Kidney tubule cell (primary cell): ENCODE data around the gene KLHL1.
"Not testable (repeated sequence)": the region's sequence is repeated elsewhere in the genome, so short reads cannot be mapped to it uniquely, and the experiment has no call there.

Source experiments
- DNase-seq: peaks from one replicate; pipeline ENCODE4 v3.0.0-alpha.2; 2018; ENCODE audit warnings: low spot score

Gene KLHL1

GRCh38 chr13:70108356-70109105 lies at the start of gene KLHL1:
KLHL1 (minus strand) TSS chr13:70108452; CDS start chr13:70107699, 753 bp downstream.
- DNase-seq = peak; percentile 9

GRCh38 chr13:70142658-70143057 lies 34.4 kb upstream of the KLHL1 start:
- DNase-seq = not testable (repeated sequence)

GRCh38 chr13:70128098-70128497 lies 19.8 kb upstream of the KLHL1 start:
- no peak for DNase-seq

- no peak for DNase-seq
Observed at GRCh38 chr13:70125693-70126092, 17.4 kb upstream of the KLHL1 start.

GRCh38 chr13:70117338-70117905 lies 9.2 kb upstream of the KLHL1 start:
- DNase-seq = no peak

- DNase-seq = peak; percentile 23
Observed at GRCh38 chr13:70107498-70108281, 562 bp downstream of the KLHL1 start, which contains the start of gene ATXN8OS. ATXN8OS (plus strand) TSS chr13:70107826.

- no peak for DNase-seq
Observed at GRCh38 chr13:70107125-70107497, 1.1 kb downstream of the KLHL1 start.

- no peak for DNase-seq
Observed at GRCh38 chr13:70104481-70104880, 3.8 kb downstream of the KLHL1 start.

- peak; percentile 16 for DNase-seq
Observed at GRCh38 chr13:70098669-70099068, 9.6 kb downstream of the KLHL1 start.

GRCh38 chr13:70090036-70090723 lies 18.1 kb downstream of the KLHL1 start:
- DNase-seq = peak; percentile 75

- peak; percentile 6 for DNase-seq
Observed at GRCh38 chr13:70088926-70089325, 19.3 kb downstream of the KLHL1 start.

- DNase-seq = no peak
Observed at GRCh38 chr13:70087247-70087646, 21.0 kb downstream of the KLHL1 start.

GRCh38 chr13:70080012-70080411 lies 28.2 kb downstream of the KLHL1 start:
- DNase-seq = no peak

- no peak for DNase-seq
Observed at GRCh38 chr13:70054572-70054971, 53.7 kb downstream of the KLHL1 start.

- DNase-seq = no peak
Observed at GRCh38 chr13:70051531-70051930, 56.7 kb downstream of the KLHL1 start.

- DNase-seq = peak; percentile 67
Observed at GRCh38 chr13:70043685-70044084, 64.6 kb downstream of the KLHL1 start.

- peak; percentile 9 for DNase-seq
Observed at GRCh38 chr13:70042193-70042592, 66.1 kb downstream of the KLHL1 start.

- DNase-seq = peak; percentile 2
Observed at GRCh38 chr13:70034286-70034685, 74.0 kb downstream of the KLHL1 start.

- DNase-seq = no peak
Observed at GRCh38 chr13:70027551-70027950, 80.7 kb downstream of the KLHL1 start.

- no peak for DNase-seq
Observed at GRCh38 chr13:70023516-70023915, 84.7 kb downstream of the KLHL1 start.

- no peak for DNase-seq
Observed at GRCh38 chr13:70022646-70023045, 85.6 kb downstream of the KLHL1 start.

- no peak for DNase-seq
Observed at GRCh38 chr13:70016116-70016515, 92.1 kb downstream of the KLHL1 start.
